Lower leg skin (tissue), 4 donors: ENCODE data around the gene ADCY7. TPM values are rescaled to one million over a fixed set of nuclear protein-coding genes. Genes with fewer than 3 reads are reported as not detected.
A peak's percentile ranks its signal among the peaks of the same experiment; 100 is the strongest.

Source experiments
- DNase-seq, 2 donors: peaks; one replicate each; pipeline ENCODE4 v3.0.0-alpha.2; 2019; ENCODE audit warnings: low spot score in 2 of 2
- H3K4me3 ChIP-seq: fragments of 200-600 bp; sonication (generic); 2 replicates; pipeline ENCODE4 v1.5.1; 2017; ENCODE audit warnings: mild to moderate bottlenecking, low read depth; ENCODE audit not compliant: poor library complexity, severe bottlenecking
- POLR2A ChIP-seq, 2 donors: fragments of 450-650 bp; IDR thresholded peaks; one replicate each; pipeline ENCODE4 v1.6.1; 2016 to 2017; ENCODE audit warnings: antibody characterized with exemption in 2 of 2, mild to moderate bottlenecking in 1 of 2, moderate library complexity in 1 of 2
- WGBS, 2 donors: methylation state at CpG; one replicate each; pipeline ENCODE4 v1.1.5; 2018; 5-methylcytosine and 5-hydroxymethylcytosine counted together
- intact Hi-C: fragments of 100-400 bp; cut with DNase I; formaldehyde crosslinking; loops from one replicate; pipeline ENCODE4 v1.15.0; 2023; ENCODE audit warnings: low total_unique reads
- total RNA-seq, 4 donors: library from RNA; depleted of rRNA; stranded (reverse); fragments of >200 nt; gene quantifications; one replicate each; pipeline ENCODE4 v1.1.0, GENCODE V29; 2016
- TF ChIP-seq, protein P1 (sequence below), 3 donors: fragments of 450-650 bp; IDR thresholded peaks; one replicate each; pipeline ENCODE4 v1.5.1; 2016; ENCODE audit warnings: antibody characterized with exemption in 3 of 3, mild to moderate bottlenecking in 3 of 3, moderate library complexity in 2 of 3

The ADCY7 gene
- 10 to 100 TPM; 14.0 to 28.2 (median 21.0) TPM for total RNA-seq

DNA sequence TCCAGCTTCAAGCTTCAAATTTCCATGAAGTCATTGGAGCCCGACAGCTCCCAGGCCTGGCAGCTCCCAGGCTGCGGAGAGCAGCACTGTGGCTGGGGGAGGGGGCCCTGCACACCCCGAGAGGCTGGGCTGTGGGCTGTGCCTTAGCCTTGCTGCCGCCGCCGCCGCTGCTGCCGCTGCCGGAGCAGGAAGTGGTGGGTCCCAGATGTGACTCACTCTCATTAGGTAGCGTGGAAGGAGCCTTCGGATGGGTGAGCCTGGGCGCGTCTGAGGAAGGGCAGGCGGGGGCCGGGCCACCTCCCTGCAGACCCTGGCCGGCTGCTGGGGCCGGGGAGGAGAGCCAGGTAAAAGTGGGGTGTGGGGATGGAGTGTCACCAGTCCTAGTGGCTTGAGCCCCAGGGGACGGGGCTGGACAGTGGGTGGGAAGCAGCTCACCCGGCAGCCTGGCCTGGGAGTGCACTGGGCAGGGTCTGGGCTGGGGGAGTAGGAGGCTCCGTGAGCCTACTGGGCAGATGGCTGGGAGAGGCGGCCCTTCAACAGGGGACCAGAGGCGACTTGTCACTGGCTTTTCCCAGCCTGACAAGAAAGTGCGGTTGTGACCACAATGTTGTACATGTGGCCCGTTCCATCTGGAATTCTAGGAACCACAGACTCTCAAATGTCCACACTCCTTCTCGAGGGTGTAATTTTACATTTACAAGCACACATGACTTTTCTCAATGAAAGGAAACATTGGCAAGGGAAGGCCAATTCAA, at the start of gene ADCY7:
TSS of gene ADCY7 (plus strand) at position 215 of the 755 bp plus-strand sequence. CDS start 21,629 bp downstream, outside the sequence.
- no peak within 1 kb of the TSS for H3K4me3 ChIP-seq
- no peak for TF ChIP-seq POLR2A (IDR thresholded peaks at IDR 0.05)
- TF ChIP-seq, protein P1, sequence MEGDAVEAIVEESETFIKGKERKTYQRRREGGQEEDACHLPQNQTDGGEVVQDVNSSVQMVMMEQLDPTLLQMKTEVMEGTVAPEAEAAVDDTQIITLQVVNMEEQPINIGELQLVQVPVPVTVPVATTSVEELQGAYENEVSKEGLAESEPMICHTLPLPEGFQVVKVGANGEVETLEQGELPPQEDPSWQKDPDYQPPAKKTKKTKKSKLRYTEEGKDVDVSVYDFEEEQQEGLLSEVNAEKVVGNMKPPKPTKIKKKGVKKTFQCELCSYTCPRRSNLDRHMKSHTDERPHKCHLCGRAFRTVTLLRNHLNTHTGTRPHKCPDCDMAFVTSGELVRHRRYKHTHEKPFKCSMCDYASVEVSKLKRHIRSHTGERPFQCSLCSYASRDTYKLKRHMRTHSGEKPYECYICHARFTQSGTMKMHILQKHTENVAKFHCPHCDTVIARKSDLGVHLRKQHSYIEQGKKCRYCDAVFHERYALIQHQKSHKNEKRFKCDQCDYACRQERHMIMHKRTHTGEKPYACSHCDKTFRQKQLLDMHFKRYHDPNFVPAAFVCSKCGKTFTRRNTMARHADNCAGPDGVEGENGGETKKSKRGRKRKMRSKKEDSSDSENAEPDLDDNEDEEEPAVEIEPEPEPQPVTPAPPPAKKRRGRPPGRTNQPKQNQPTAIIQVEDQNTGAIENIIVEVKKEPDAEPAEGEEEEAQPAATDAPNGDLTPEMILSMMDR (IDR thresholded peaks at IDR 0.05), result no peak
- peak in 1 of 2 donors; percentile 93 for DNase-seq
- WGBS, 2 donors, result 5 to 13% methylated on average over 24 to 25 of the region's 25 CpGs
- intact Hi-C loops, result no loop called here

DNA sequence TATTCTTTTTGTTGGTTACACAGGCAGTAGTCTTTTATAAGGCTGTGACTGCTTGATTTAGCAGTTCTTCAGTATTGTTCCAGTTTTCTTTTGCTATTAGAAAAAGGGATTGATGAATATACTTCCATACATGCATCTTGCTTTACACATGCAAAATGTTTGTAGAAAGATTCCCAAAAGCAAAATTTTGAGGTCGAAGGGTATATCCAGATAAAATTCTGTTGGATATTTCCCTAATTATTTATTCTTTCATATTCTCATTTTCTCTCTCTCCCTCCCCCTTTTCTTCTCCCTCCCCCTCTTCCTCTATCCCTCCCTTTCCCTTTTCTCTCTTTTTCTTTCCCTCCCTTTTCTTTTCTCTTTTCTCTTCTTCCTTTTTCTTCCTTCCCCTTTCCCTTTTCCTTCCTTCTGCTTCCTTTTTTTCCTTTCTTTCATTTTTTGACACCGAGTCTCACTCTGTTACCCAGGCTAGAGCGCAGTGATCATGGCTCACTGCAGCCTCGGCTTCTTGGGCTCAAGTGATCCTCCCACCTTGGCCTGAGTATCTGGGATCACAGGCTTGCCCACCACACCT, 46.9 kb upstream of the ADCY7 start:
- TF ChIP-seq POLR2A (IDR thresholded peaks at IDR 0.05), result no peak
- TF ChIP-seq, protein P1 (IDR thresholded peaks at IDR 0.05), result no peak
- 93 to 97% methylated on average over 4 of the region's 4 CpGs for WGBS, 2 donors
- DNase-seq, result no peak
- no peak overlapping the region for H3K4me3 ChIP-seq
- intact Hi-C loops, result no loop called here

DNA sequence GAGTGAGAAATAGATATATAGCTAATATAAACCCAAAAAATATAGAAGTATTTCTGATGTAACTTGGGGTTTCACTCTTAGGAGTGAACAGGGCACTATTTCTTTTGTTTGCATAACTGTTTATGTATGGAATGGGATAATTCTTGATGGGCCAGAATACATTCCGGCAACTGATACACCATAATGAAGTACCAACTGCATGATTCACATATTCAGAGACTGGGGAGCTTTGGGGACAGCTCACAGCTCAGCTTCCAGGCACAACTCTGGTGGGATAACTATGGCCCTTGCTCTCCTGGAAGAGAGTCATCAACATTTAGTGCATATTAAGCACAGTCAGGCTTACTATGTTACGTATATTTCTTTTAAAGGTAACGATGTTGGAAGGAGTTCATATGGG, 42.1 kb upstream of the ADCY7 start:
- intact Hi-C loops, result no loop called here

DNA sequence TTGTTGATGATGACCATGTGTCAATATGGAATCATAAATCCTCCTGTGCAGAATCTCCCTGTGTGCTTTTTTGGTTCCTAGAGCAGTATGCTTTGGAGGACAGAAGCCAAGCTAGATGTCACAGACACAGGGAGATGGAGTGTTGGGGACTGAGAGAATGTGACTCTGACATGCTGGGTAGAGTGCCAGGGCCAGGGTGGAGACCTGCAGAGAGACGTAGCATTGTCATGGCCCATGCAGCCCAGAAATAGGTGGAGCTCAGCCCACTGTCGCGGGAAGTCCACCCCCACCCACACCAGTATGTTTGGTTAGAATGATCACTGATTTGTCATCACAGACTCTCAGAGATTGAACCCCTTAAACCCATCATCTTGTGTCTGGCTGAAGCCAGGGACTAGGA, 39.2 kb upstream of the ADCY7 start:
- intact Hi-C loops, result no loop called here
- H3K4me3 ChIP-seq, result no peak overlapping the region
- no peak for DNase-seq
- TF ChIP-seq, protein P1 (IDR thresholded peaks at IDR 0.05), result no peak
- TF ChIP-seq POLR2A (IDR thresholded peaks at IDR 0.05), result no peak
- WGBS, 2 donors, result 63 to 78% methylated on average over 3 of the region's 3 CpGs

More for the DNA sequence above, 42.1 kb upstream of the ADCY7 start:
- WGBS, 2 donors, result 92 to 94% methylated on average over 3 of the region's 3 CpGs
- TF ChIP-seq POLR2A (IDR thresholded peaks at IDR 0.05), result no peak
- TF ChIP-seq, protein P1 (IDR thresholded peaks at IDR 0.05), result no peak
- no peak for DNase-seq
- no peak overlapping the region for H3K4me3 ChIP-seq

DNA sequence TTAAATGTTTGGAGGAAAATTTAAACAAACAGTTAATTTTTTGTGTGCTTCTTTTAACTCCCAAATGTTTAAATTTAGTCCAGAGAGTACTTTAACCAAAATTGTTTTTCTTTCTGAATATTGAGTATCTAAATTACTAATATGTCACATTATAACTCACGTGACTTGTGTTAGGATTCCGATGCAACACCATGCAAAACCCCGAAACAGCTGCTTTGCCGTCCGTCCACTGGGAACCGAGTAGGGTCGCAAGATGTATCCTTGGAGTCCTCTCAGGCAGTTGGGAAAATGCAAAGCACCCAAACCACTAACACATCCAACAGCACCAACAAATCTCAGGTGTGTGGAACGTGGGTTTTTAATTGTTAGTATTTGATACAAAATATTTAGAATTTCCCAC, 38.7 kb upstream of the ADCY7 start:
- no peak for TF ChIP-seq POLR2A (IDR thresholded peaks at IDR 0.05)
- TF ChIP-seq, protein P1 (IDR thresholded peaks at IDR 0.05), result no peak
- WGBS, 2 donors, result 83 to 85% methylated on average over 8 of the region's 8 CpGs
- H3K4me3 ChIP-seq, result no peak overlapping the region
- intact Hi-C loops, result no loop called here
- no peak for DNase-seq
